Measurements from ENCODE around the gene GPR75.
"Not testable (repeated sequence)": the region's sequence is repeated elsewhere in the genome, so short reads cannot be mapped to it uniquely, and the experiment has no call there.

Gene GPR75

GRCh38 chr2:53856272-53856671, 3.5 kb downstream of the GPR75 start:
- DNase-seq (ENCODE audit: low read depth), result no peak
- TF ChIP-seq CTCF (IDR thresholded peaks at IDR 0.05; ENCODE audit: insufficient read depth, low read depth, low read length, missing control alignments), result no peak
- H3K4me3 ChIP-seq (ENCODE audit: low read length), result no peak overlapping the region

GRCh38 chr2:53854678-53855077, 5.1 kb downstream of the GPR75 start:
- H3K4me3 ChIP-seq (ENCODE audit: low read length), result no peak overlapping the region
- no peak for TF ChIP-seq CTCF (IDR thresholded peaks at IDR 0.05; ENCODE audit: insufficient read depth, low read depth, low read length, missing control alignments)
- DNase-seq (ENCODE audit: low read depth), result peak; percentile 15

GRCh38 chr2:53852532-53852931, 7.2 kb downstream of the GPR75 start:
- TF ChIP-seq CTCF (IDR thresholded peaks at IDR 0.05; ENCODE audit: insufficient read depth, low read depth, low read length, missing control alignments), result no peak
- H3K4me3 ChIP-seq (ENCODE audit: low read length), result no peak overlapping the region
- DNase-seq (ENCODE audit: low read depth), result no peak

- H3K4me3 ChIP-seq (ENCODE audit: low read length), result not testable (repeated sequence)
- DNase-seq (ENCODE audit: low read depth), result peak; percentile 10
These were observed 8.6 kb downstream of the GPR75 start for GRCh38 chr2:53851052-53851757.

GRCh38 chr2:53848062-53848461, 11.7 kb downstream of the GPR75 start:
- no peak for TF ChIP-seq CTCF (IDR thresholded peaks at IDR 0.05; ENCODE audit: insufficient read depth, low read depth, low read length, missing control alignments)
- H3K4me3 ChIP-seq (ENCODE audit: low read length), result no peak overlapping the region
- no peak for DNase-seq (ENCODE audit: low read depth)

GRCh38 chr2:53843595-53843994, 16.2 kb downstream of the GPR75 start:
- no peak overlapping the region for H3K4me3 ChIP-seq (ENCODE audit: low read length)
- DNase-seq (ENCODE audit: low read depth), result no peak
- no peak for TF ChIP-seq CTCF (IDR thresholded peaks at IDR 0.05; ENCODE audit: insufficient read depth, low read depth, low read length, missing control alignments)

- no peak overlapping the region for H3K4me3 ChIP-seq (ENCODE audit: low read length)
- TF ChIP-seq CTCF (IDR thresholded peaks at IDR 0.05; ENCODE audit: insufficient read depth, low read depth, low read length, missing control alignments), result no peak
- DNase-seq (ENCODE audit: low read depth), result peak; percentile 42
These were observed 16.9 kb downstream of the GPR75 start for GRCh38 chr2:53842891-53843290.

GRCh38 chr2:53841651-53842050, 18.1 kb downstream of the GPR75 start:
- not testable (repeated sequence) for H3K4me3 ChIP-seq (ENCODE audit: low read length); DNase-seq (ENCODE audit: low read depth)

Data from epithelial cell of esophagus (primary cell).